ENCODE data around the gene PRTFDC1.

DNA sequence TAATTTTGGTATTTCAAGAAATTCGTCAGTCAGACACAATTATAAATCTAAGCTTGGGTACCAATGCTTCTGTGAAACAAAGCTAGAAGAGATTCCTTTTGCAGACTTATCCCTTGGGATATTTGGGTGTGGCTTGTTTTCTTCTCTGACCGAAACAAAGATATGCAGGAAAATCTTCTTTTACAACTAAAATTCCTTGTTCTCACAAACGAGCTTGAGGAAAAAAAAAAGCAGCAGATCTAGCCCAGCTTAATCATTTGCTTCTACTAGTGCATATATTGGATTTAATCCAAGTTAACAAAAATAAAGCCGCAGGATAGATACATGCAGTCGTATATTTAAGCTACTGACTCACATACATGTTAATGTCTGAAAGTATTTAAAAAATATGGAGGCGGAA is 104.2 kb downstream of the PRTFDC1 start:
- TF ChIP-seq, protein P1, sequence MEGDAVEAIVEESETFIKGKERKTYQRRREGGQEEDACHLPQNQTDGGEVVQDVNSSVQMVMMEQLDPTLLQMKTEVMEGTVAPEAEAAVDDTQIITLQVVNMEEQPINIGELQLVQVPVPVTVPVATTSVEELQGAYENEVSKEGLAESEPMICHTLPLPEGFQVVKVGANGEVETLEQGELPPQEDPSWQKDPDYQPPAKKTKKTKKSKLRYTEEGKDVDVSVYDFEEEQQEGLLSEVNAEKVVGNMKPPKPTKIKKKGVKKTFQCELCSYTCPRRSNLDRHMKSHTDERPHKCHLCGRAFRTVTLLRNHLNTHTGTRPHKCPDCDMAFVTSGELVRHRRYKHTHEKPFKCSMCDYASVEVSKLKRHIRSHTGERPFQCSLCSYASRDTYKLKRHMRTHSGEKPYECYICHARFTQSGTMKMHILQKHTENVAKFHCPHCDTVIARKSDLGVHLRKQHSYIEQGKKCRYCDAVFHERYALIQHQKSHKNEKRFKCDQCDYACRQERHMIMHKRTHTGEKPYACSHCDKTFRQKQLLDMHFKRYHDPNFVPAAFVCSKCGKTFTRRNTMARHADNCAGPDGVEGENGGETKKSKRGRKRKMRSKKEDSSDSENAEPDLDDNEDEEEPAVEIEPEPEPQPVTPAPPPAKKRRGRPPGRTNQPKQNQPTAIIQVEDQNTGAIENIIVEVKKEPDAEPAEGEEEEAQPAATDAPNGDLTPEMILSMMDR (conservative IDR thresholded peaks at IDR 0.05) = no peak
- TF ChIP-seq EZH2 (IDR thresholded peaks at IDR 0.05; ENCODE audit: low read depth) = no peak
